Stimulated activated naive B cell treated with anti-CD40 and anti-IgM and Interleukin-4, amounts not matched to agents 10 μg/mL and 1 μg/mL and 100 μg/mL, for 72 hours (primary cell): ENCODE results near the gene CHCHD5.

Source experiments
- ATAC-seq, 2 donors: fragments of 150-1000 bp; cut with Tn5 transposase; replicated peaks; 2 replicates each; pipeline ENCODE4 v1.10.0; 2021; ENCODE audit warnings: moderate library complexity in 1 of 2
- DNase-seq: peaks from one replicate; pipeline ENCODE4 v3.0.0; 2021
- H3K27ac Mint-ChIP-seq: one replicate; pipeline ENCODE4 v1.8.0; 2022; ENCODE audit warnings: mild to moderate bottlenecking, mixed read lengths
- H3K27me3 Mint-ChIP-seq, 2 donors: one replicate each; pipeline ENCODE4 v1.8.0; 2022; ENCODE audit warnings: mixed read lengths in 2 of 2
- H3K36me3 Mint-ChIP-seq, 2 donors: one replicate each; pipeline ENCODE4 v1.8.0; 2022; ENCODE audit warnings: mixed read lengths in 2 of 2, mild to moderate bottlenecking in 1 of 2
- H3K4me1 Mint-ChIP-seq, 2 donors: one replicate each; pipeline ENCODE4 v1.8.0; 2022; ENCODE audit warnings: mixed read lengths in 2 of 2, mild to moderate bottlenecking in 1 of 2
- H3K4me3 Mint-ChIP-seq, 2 donors: one replicate each; pipeline ENCODE4 v1.8.0; 2022; ENCODE audit warnings: mild to moderate bottlenecking in 2 of 2, mixed read lengths in 2 of 2, moderate library complexity in 1 of 2
- H3K9me3 Mint-ChIP-seq, 2 donors: one replicate each; pipeline ENCODE4 v1.8.0; 2022; ENCODE audit warnings: mixed read lengths in 2 of 2, mild to moderate bottlenecking in 1 of 2

The CHCHD5 gene

GRCh38 chr2:112623913-112624777, 39.7 kb downstream of the CHCHD5 start:
- ATAC-seq = peak; percentile 60 to 65
- H3K4me1 Mint-ChIP-seq = peaks cover 9 to 18% of the 10 kb centered on the region in 2 donors

GRCh38 chr2:112625474-112626114, 41.2 kb downstream of the CHCHD5 start:
- no peak overlapping the region for H3K27ac Mint-ChIP-seq
- ATAC-seq (no peak), DNase-seq (no peak)
- H3K4me3 Mint-ChIP-seq = no peak overlapping the region
- H3K36me3 Mint-ChIP-seq = no peaks in the 10 kb centered on the region
- H3K9me3 Mint-ChIP-seq = no peaks in the 10 kb centered on the region
- no peaks in the 10 kb centered on the region for H3K27me3 Mint-ChIP-seq
- H3K4me1 Mint-ChIP-seq = peaks cover 12 to 26% of the 10 kb centered on the region in 2 donors

More at GRCh38 chr2:112623913-112624777, 39.7 kb downstream of the CHCHD5 start:
- H3K27me3 Mint-ChIP-seq = no peaks in the 10 kb centered on the region
- no peaks in the 10 kb centered on the region for H3K36me3 Mint-ChIP-seq
- no peak overlapping the region for H3K4me3 Mint-ChIP-seq
- no peak overlapping the region for H3K27ac Mint-ChIP-seq
- DNase-seq = no peak
- H3K9me3 Mint-ChIP-seq = no peaks in the 10 kb centered on the region

- Mint-ChIP-seq H3K27ac (peak overlapping the region; percentile 25), H3K9me3 (no peaks in the 10 kb centered on the region), H3K36me3 (no peaks in the 10 kb centered on the region), H3K4me3 (peak overlapping the region; percentile 36 to 76), H3K4me1 (peaks cover 16 to 36% of the 10 kb centered on the region in 2 donors), H3K27me3 (no peaks in the 10 kb centered on the region)
- DNase-seq (peak; percentile 48), ATAC-seq (peak; percentile 80 to 85)
Measured at GRCh38 chr2:112626604-112627059, 42.2 kb downstream of the CHCHD5 start.

- peaks cover 20 to 42% of the 10 kb centered on the region in 2 donors for H3K4me1 Mint-ChIP-seq
- no peak for DNase-seq
- ATAC-seq = peak in 1 of 2 donors; percentile 5
Measured at GRCh38 chr2:112627060-112628040, 42.9 kb downstream of the CHCHD5 start.

GRCh38 chr2:112629224-112629623, 44.8 kb downstream of the CHCHD5 start:
- H3K4me1 Mint-ChIP-seq = peaks cover 19 to 40% of the 10 kb centered on the region in 2 donors
- no peak for DNase-seq
- no peaks in the 10 kb centered on the region for H3K36me3 Mint-ChIP-seq
- ATAC-seq = no peak
- H3K9me3 Mint-ChIP-seq = no peaks in the 10 kb centered on the region
- H3K4me3 Mint-ChIP-seq = no peak overlapping the region
- no peak overlapping the region for H3K27ac Mint-ChIP-seq
- no peaks in the 10 kb centered on the region for H3K27me3 Mint-ChIP-seq

More at GRCh38 chr2:112627060-112628040, 42.9 kb downstream of the CHCHD5 start:
- H3K36me3 Mint-ChIP-seq = no peaks in the 10 kb centered on the region
- no peaks in the 10 kb centered on the region for H3K27me3 Mint-ChIP-seq
- peak overlapping the region; percentile 73 for H3K27ac Mint-ChIP-seq
- no peaks in the 10 kb centered on the region for H3K9me3 Mint-ChIP-seq
- peak overlapping the region; percentile 36 to 76 for H3K4me3 Mint-ChIP-seq

- Mint-ChIP-seq H3K27me3 (no peaks in the 10 kb centered on the region), H3K4me3 (no peak overlapping the region), H3K27ac (no peak overlapping the region), H3K9me3 (no peaks in the 10 kb centered on the region), H3K36me3 (no peaks in the 10 kb centered on the region), H3K4me1 (peaks cover 18 to 35% of the 10 kb centered on the region in 2 donors)
- ATAC-seq = no peak
- DNase-seq = no peak
Measured at GRCh38 chr2:112629823-112630222, 45.4 kb downstream of the CHCHD5 start.

- ATAC-seq (no peak), DNase-seq (no peak)
- Mint-ChIP-seq H3K27ac (no peak overlapping the region), H3K4me3 (no peak overlapping the region), H3K4me1 (peaks cover 21 to 35% of the 10 kb centered on the region in 2 donors), H3K27me3 (no peaks in the 10 kb centered on the region), H3K9me3 (no peaks in the 10 kb centered on the region), H3K36me3 (no peaks in the 10 kb centered on the region)
Measured at GRCh38 chr2:112630268-112630667, 45.9 kb downstream of the CHCHD5 start.

GRCh38 chr2:112633708-112634107, 49.3 kb downstream of the CHCHD5 start:
- Mint-ChIP-seq H3K27ac (no peak overlapping the region), H3K9me3 (no peaks in the 10 kb centered on the region), H3K4me1 (peaks cover 28 to 42% of the 10 kb centered on the region in 2 donors), H3K4me3 (no peak overlapping the region), H3K27me3 (no peaks in the 10 kb centered on the region), H3K36me3 (no peaks in the 10 kb centered on the region)
- no peak for DNase-seq
- no peak for ATAC-seq

- no peaks in the 10 kb centered on the region for H3K27me3 Mint-ChIP-seq
- H3K9me3 Mint-ChIP-seq = no peaks in the 10 kb centered on the region
- H3K4me3 Mint-ChIP-seq = no peak overlapping the region
- no peak overlapping the region for H3K27ac Mint-ChIP-seq
- DNase-seq (no peak), ATAC-seq (no peak)
- peaks cover 28 to 42% of the 10 kb centered on the region in 2 donors for H3K4me1 Mint-ChIP-seq
- no peaks in the 10 kb centered on the region for H3K36me3 Mint-ChIP-seq
Measured at GRCh38 chr2:112634153-112634873, 49.9 kb downstream of the CHCHD5 start.

GRCh38 chr2:112634874-112635157, 50.4 kb downstream of the CHCHD5 start:
- Mint-ChIP-seq H3K9me3 (no peaks in the 10 kb centered on the region), H3K27me3 (no peaks in the 10 kb centered on the region), H3K4me1 (peaks cover 25 to 41% of the 10 kb centered on the region in 2 donors), H3K36me3 (no peaks in the 10 kb centered on the region), H3K27ac (no peak overlapping the region), H3K4me3 (no peak overlapping the region)
- DNase-seq (no peak), ATAC-seq (no peak)

GRCh38 chr2:112636605-112637288, 52.3 kb downstream of the CHCHD5 start:
- no peaks in the 10 kb centered on the region for H3K9me3 Mint-ChIP-seq

GRCh38 chr2:112637289-112637660, 52.9 kb downstream of the CHCHD5 start:
- no peak for DNase-seq
- H3K9me3 Mint-ChIP-seq = no peaks in the 10 kb centered on the region
- H3K27me3 Mint-ChIP-seq = no peaks in the 10 kb centered on the region
- no peak overlapping the region for H3K27ac Mint-ChIP-seq
- no peaks in the 10 kb centered on the region for H3K36me3 Mint-ChIP-seq
- H3K4me1 Mint-ChIP-seq = peaks cover 19 to 30% of the 10 kb centered on the region in 2 donors
- ATAC-seq = no peak
- no peak overlapping the region for H3K4me3 Mint-ChIP-seq

More at GRCh38 chr2:112636605-112637288, 52.3 kb downstream of the CHCHD5 start:
- ATAC-seq = peak; percentile 95 to 96
- H3K4me1 Mint-ChIP-seq = peaks cover 22 to 34% of the 10 kb centered on the region in 2 donors
- no peaks in the 10 kb centered on the region for H3K27me3 Mint-ChIP-seq
- peak overlapping the region; percentile 7 for H3K27ac Mint-ChIP-seq
- DNase-seq = peak; percentile 30
- no peak overlapping the region for H3K4me3 Mint-ChIP-seq
- H3K36me3 Mint-ChIP-seq = no peaks in the 10 kb centered on the region
